GM18508 (cell line): ENCODE results near the gene STAG1.
"Not testable (repeated sequence)": the region's sequence is repeated elsewhere in the genome, so short reads cannot be mapped to it uniquely, and the experiment has no call there.

Source experiments
- ATAC-seq: cut with Tn5 transposase; IDR thresholded peaks from one replicate; pipeline ENCODE4 v1.9.1; 2021; ENCODE audit warnings: moderate number of reproducible peaks; ENCODE audit not compliant: insufficient read depth, unreplicated experiment

STAG1 gene

GRCh38 chr3:136709775-136710174 lies 42.4 kb downstream of the STAG1 start:
- ATAC-seq, result not testable (repeated sequence)

GRCh38 chr3:136708333-136708985 lies 43.7 kb downstream of the STAG1 start:
- no peak for ATAC-seq

- no peak for ATAC-seq
These were observed 48.7 kb downstream of the STAG1 start for GRCh38 chr3:136703429-136703828.

- ATAC-seq, result no peak
These were observed 52.8 kb downstream of the STAG1 start for GRCh38 chr3:136699271-136699828.

GRCh38 chr3:136698361-136698760 lies 53.8 kb downstream of the STAG1 start:
- no peak for ATAC-seq

GRCh38 chr3:136696797-136697196 lies 55.4 kb downstream of the STAG1 start:
- ATAC-seq, result no peak

- ATAC-seq, result no peak
These were observed 57.9 kb downstream of the STAG1 start for GRCh38 chr3:136694321-136694720.

- ATAC-seq, result no peak
These were observed 61.6 kb downstream of the STAG1 start for GRCh38 chr3:136690599-136690998.

- ATAC-seq, result no peak
These were observed 66.3 kb downstream of the STAG1 start for GRCh38 chr3:136685882-136686281.

GRCh38 chr3:136682740-136683312 lies 69.4 kb downstream of the STAG1 start:
- ATAC-seq, result no peak

- ATAC-seq, result no peak
These were observed 73.2 kb downstream of the STAG1 start for GRCh38 chr3:136678981-136679380.

GRCh38 chr3:136676009-136676408 lies 76.2 kb downstream of the STAG1 start:
- ATAC-seq, result no peak

- no peak for ATAC-seq
These were observed 76.9 kb downstream of the STAG1 start for GRCh38 chr3:136675150-136675858.

GRCh38 chr3:136672457-136672856 lies 79.7 kb downstream of the STAG1 start:
- ATAC-seq, result no peak

- no peak for ATAC-seq
These were observed 80.3 kb downstream of the STAG1 start for GRCh38 chr3:136671921-136672320.

- no peak for ATAC-seq
These were observed 82.0 kb downstream of the STAG1 start for GRCh38 chr3:136670166-136670565.

- no peak for ATAC-seq
These were observed 85.1 kb downstream of the STAG1 start for GRCh38 chr3:136667081-136667480.

- ATAC-seq, result not testable (repeated sequence)
These were observed 85.9 kb downstream of the STAG1 start for GRCh38 chr3:136666301-136666700.

- no peak for ATAC-seq
These were observed 87.4 kb downstream of the STAG1 start for GRCh38 chr3:136664771-136665170.

- ATAC-seq, result no peak
These were observed 90.9 kb downstream of the STAG1 start for GRCh38 chr3:136661282-136661681.

GRCh38 chr3:136658946-136659682 lies 93.1 kb downstream of the STAG1 start:
- no peak for ATAC-seq
